ENCODE results near the gene ROBO1. TPM values are rescaled to one million over a fixed set of nuclear protein-coding genes. Genes with fewer than 3 reads are reported as not detected.

The ROBO1 gene
- total RNA-seq, 1 donor from 2014 or later, result 20.8 TPM

DNA sequence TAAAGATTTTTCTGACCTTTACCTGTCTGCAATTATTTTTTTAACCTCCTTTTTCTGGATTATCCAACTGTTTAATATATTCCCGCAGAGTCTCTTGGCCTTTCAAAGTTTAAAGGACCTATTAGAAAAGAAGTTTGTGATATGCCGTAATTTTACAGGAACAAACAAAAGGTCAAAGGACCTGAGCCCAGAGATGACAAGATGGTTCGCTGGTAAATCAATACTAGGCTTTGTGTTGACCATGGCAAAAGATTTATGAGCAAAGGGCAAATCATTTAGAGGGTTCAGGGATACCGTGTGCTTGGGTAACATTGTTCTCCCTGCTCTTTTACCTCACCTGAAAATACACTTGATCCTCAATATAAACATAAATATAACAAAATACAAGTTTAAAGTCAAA is 923.5 kb downstream of the ROBO1 start:
- TF ChIP-seq, protein P1, sequence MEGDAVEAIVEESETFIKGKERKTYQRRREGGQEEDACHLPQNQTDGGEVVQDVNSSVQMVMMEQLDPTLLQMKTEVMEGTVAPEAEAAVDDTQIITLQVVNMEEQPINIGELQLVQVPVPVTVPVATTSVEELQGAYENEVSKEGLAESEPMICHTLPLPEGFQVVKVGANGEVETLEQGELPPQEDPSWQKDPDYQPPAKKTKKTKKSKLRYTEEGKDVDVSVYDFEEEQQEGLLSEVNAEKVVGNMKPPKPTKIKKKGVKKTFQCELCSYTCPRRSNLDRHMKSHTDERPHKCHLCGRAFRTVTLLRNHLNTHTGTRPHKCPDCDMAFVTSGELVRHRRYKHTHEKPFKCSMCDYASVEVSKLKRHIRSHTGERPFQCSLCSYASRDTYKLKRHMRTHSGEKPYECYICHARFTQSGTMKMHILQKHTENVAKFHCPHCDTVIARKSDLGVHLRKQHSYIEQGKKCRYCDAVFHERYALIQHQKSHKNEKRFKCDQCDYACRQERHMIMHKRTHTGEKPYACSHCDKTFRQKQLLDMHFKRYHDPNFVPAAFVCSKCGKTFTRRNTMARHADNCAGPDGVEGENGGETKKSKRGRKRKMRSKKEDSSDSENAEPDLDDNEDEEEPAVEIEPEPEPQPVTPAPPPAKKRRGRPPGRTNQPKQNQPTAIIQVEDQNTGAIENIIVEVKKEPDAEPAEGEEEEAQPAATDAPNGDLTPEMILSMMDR (IDR thresholded peaks at IDR 0.05; ENCODE audit: insufficient read depth, low read length, severe bottlenecking), result no peak
- H3K36me3 ChIP-seq (ENCODE audit: control insufficient read depth, insufficient read depth, low read length), result no peaks in the 10 kb centered on the region
- no peak overlapping the region for H3K4me3 ChIP-seq (ENCODE audit: low read depth, low read length)
- no peak for FAIRE-seq
- H3K27me3 ChIP-seq (ENCODE audit: control insufficient read depth, insufficient read depth, low read length), result no peaks in the 10 kb centered on the region
- DNase-seq (ENCODE audit: low read depth), result no peak

DNA sequence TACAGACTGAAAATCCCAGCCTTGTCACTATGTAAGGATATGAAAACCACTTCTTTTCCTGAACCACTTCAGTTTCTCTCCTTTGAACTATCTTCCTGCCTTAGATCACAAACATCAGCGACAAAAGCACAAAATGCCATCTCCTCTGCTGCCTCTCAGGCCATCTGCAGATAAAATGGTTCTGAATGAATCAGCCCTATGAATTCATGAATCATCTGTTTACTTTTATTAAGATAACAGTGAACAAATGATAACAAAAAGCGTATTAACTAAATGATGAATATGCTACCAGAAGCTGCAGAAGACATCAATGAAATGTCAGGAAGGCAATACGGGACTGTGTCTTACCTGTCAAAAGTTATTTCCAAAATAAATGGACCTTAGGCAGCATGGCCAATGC is 928.1 kb downstream of the ROBO1 start:
- no peak for FAIRE-seq
- Histone ChIP-seq H3K4me3 (ENCODE audit: low read depth, low read length) (no peak overlapping the region), H3K36me3 (ENCODE audit: control insufficient read depth, insufficient read depth, low read length) (no peaks in the 10 kb centered on the region)

DNA sequence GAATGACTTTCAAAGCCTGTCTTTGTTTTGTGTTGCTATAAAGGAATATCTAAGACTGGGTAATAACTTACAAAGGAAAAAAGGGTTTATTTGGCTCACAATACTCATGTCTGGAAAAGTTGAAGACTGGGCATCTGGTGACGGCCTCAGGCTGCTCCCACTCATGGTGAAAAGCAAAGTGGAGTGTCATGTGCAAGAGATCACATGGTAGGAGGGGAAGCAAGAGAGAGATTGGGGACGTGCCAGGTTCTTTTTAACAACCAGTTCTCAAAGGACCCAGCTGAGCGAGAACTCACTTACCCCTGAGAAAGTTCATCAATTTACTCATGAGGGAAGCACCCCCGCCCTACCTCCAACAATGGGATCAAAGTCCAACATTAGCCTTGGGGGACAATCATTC is 929.4 kb downstream of the ROBO1 start:
- no peaks in the 10 kb centered on the region for H3K36me3 ChIP-seq (ENCODE audit: control insufficient read depth, insufficient read depth, low read length)
- TF ChIP-seq, protein P1 (IDR thresholded peaks at IDR 0.05; ENCODE audit: insufficient read depth, low read length, severe bottlenecking), result no peak
- H3K27me3 ChIP-seq (ENCODE audit: control insufficient read depth, insufficient read depth, low read length), result no peaks in the 10 kb centered on the region
- no peak for FAIRE-seq
- no peak overlapping the region for H3K4me3 ChIP-seq (ENCODE audit: low read depth, low read length)
- DNase-seq (ENCODE audit: low read depth), result no peak

More for the DNA sequence above, 928.1 kb downstream of the ROBO1 start:
- no peaks in the 10 kb centered on the region for H3K27me3 ChIP-seq (ENCODE audit: control insufficient read depth, insufficient read depth, low read length)
- TF ChIP-seq, protein P1 (IDR thresholded peaks at IDR 0.05; ENCODE audit: insufficient read depth, low read length, severe bottlenecking), result no peak
- peak; percentile 67 for DNase-seq (ENCODE audit: low read depth)

DNA sequence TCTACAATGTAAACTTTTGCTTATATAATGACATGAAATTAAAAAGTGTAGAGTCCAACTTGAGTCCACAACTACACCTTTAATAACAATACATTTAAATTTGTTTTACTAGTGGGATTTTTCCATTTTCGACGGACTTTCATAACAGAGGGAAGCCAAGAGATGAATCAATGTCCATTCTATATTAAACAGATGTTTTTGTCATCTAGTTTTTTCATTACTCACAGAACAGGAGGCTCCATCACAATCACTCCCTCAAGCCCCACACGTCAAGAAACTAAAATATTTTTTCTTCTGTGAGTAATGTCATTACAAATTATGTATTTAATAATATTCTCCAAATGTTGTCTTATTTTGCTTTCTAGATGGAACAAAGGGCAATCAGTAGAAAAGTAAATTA is 932.9 kb downstream of the ROBO1 start:
- DNase-seq (ENCODE audit: low read depth) (no peak), FAIRE-seq (no peak)
- H3K27me3 ChIP-seq (ENCODE audit: control insufficient read depth, insufficient read depth, low read length), result no peaks in the 10 kb centered on the region
- TF ChIP-seq, protein P1 (IDR thresholded peaks at IDR 0.05; ENCODE audit: insufficient read depth, low read length, severe bottlenecking), result no peak
- no peak overlapping the region for H3K4me3 ChIP-seq (ENCODE audit: low read depth, low read length)
- H3K36me3 ChIP-seq (ENCODE audit: control insufficient read depth, insufficient read depth, low read length), result no peaks in the 10 kb centered on the region

DNA sequence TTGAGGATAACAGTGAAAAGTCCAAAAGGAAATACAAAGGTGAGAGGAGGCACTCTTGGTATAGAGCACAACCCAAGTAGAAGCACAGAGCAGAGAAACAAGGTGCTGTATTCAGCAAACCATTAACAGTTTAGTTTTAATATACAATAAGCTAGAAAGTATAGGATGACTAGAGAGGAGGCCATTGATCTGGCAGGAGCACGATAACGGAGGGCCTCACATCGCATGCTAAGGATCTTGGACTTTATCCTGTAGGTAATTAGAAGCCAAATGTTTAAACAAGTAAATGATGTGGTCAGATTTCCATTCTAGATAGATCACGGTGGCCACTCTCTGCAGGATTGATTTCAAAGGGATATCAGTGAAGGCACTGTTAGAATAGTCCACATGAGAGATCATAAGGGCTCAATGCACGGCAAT is 935.0 kb downstream of the ROBO1 start:
- DNase-seq (ENCODE audit: low read depth) (no peak), FAIRE-seq (no peak)
- Histone ChIP-seq H3K27me3 (ENCODE audit: control insufficient read depth, insufficient read depth, low read length) (no peaks in the 10 kb centered on the region), H3K4me3 (ENCODE audit: low read depth, low read length) (no peak overlapping the region), H3K36me3 (ENCODE audit: control insufficient read depth, insufficient read depth, low read length) (no peaks in the 10 kb centered on the region)
- TF ChIP-seq, protein P1 (IDR thresholded peaks at IDR 0.05; ENCODE audit: insufficient read depth, low read length, severe bottlenecking), result no peak

DNA sequence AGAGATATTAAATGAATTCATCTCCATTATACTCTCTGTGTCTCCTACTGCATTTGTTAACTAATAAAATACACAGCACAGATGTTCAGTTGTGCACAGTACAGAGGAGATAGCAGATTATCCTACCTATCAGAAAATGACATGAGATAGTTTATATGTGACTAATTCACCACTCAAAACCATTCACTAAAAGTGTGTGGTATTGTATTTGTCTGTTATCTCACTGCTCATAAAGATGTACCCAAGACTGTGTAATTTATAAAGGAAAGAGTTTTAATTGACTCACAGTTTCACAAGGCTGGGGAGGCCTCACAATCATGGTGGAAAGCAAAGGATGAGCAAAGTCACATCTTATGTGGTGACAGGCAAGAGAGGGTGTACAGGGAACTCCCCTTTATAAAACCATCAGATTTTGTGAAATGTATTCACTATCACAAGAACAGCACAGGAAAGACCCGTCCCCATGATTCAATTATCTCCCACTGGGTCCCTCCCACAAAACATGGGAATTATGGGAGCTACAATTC is 936.3 kb downstream of the ROBO1 start:
- Histone ChIP-seq H3K27me3 (ENCODE audit: control insufficient read depth, insufficient read depth, low read length) (no peaks in the 10 kb centered on the region), H3K36me3 (ENCODE audit: control insufficient read depth, insufficient read depth, low read length) (no peaks in the 10 kb centered on the region), H3K4me3 (ENCODE audit: low read depth, low read length) (no peak overlapping the region)
- no peak for FAIRE-seq
- no peak for DNase-seq (ENCODE audit: low read depth)
- TF ChIP-seq, protein P1 (IDR thresholded peaks at IDR 0.05; ENCODE audit: insufficient read depth, low read length, severe bottlenecking), result no peak

All from bronchial epithelial cell (primary cell).